ENCODE results near the gene SUOX.

GRCh38 chr12:55955800-55956508 lies 41.1 kb upstream of the SUOX start:
- TF ChIP-seq POLR2A (IDR thresholded peaks at IDR 0.05): no peak
- no peak for TF ChIP-seq CTCF (IDR thresholded peaks at IDR 0.05)

All from vagina (tissue), 2 donors.